ENCODE data around the gene GALNT10.

GRCh38 chr5:154376481-154376880 is 185.9 kb downstream of the GALNT10 start:
- TF ChIP-seq, protein P1, sequence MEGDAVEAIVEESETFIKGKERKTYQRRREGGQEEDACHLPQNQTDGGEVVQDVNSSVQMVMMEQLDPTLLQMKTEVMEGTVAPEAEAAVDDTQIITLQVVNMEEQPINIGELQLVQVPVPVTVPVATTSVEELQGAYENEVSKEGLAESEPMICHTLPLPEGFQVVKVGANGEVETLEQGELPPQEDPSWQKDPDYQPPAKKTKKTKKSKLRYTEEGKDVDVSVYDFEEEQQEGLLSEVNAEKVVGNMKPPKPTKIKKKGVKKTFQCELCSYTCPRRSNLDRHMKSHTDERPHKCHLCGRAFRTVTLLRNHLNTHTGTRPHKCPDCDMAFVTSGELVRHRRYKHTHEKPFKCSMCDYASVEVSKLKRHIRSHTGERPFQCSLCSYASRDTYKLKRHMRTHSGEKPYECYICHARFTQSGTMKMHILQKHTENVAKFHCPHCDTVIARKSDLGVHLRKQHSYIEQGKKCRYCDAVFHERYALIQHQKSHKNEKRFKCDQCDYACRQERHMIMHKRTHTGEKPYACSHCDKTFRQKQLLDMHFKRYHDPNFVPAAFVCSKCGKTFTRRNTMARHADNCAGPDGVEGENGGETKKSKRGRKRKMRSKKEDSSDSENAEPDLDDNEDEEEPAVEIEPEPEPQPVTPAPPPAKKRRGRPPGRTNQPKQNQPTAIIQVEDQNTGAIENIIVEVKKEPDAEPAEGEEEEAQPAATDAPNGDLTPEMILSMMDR (conservative IDR thresholded peaks at IDR 0.05 in 1 of 2, IDR thresholded peaks at IDR 0.05 in 1 of 2; ENCODE audit: low read depth in 1 of 2, low read length in 2 of 2): no peak
- no peak for TF ChIP-seq EZH2 (IDR thresholded peaks at IDR 0.05; ENCODE audit: low read length, missing control alignments)

All from fibroblast of lung (primary cell).